Umbilical cord (tissue), 2 donors: Measurements from ENCODE around the gene TUBA1A. TPM values are rescaled to one million over a fixed set of nuclear protein-coding genes. Genes with fewer than 3 reads are reported as not detected.
"Not testable (repeated sequence)": the region's sequence is repeated elsewhere in the genome, so short reads cannot be mapped to it uniquely, and the experiment has no call there.

Experiments
- DNase-seq: peaks from one replicate; pipeline ENCODE4 v3.0.0-alpha.2; 2015; ENCODE audit warnings: low spot score
- total RNA-seq: library from RNA; depleted of rRNA; stranded (reverse); fragments of >200 nt; gene quantifications from one replicate; pipeline ENCODE4 v1.2.3, GENCODE V29; 2014; ENCODE audit warnings: low replicate concordance; ENCODE audit not compliant: insufficient read depth

The TUBA1A gene
- total RNA-seq: 562 TPM

DNA sequence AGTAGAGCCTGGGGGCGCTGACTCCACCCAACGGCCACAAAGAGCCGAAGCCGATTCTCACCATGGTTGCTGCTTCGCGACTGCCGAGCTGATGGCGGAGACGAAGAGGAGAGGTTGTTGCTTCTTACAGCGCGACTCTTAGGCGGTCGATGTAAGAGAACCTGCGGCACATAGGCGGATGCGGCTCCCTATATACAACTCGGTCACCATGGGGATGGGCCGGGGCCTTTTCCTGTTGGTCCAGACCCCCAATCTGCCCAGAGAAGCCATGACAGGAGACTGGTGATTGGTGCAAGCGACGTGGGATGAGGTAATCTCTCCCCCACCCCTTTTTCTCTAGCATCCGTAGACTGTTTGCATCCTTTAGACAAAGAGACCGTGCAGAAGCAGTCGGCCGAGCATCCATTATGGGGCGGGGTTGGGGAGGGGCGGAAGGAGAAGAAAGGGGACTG lies at the start of gene TUBA1A:
TUBA1A (minus strand) TSS at position 165 of the 452 bp plus-strand sequence; CDS start at position 64, 101 bp downstream.
- DNase-seq: peak; percentile 99

GRCh38 chr12:49236423-49236822 lies 47.5 kb upstream of the TUBA1A start:
- no peak for DNase-seq

- peak; percentile 29 for DNase-seq
Measured at GRCh38 chr12:49233842-49234526, 45.1 kb upstream of the TUBA1A start.

DNA sequence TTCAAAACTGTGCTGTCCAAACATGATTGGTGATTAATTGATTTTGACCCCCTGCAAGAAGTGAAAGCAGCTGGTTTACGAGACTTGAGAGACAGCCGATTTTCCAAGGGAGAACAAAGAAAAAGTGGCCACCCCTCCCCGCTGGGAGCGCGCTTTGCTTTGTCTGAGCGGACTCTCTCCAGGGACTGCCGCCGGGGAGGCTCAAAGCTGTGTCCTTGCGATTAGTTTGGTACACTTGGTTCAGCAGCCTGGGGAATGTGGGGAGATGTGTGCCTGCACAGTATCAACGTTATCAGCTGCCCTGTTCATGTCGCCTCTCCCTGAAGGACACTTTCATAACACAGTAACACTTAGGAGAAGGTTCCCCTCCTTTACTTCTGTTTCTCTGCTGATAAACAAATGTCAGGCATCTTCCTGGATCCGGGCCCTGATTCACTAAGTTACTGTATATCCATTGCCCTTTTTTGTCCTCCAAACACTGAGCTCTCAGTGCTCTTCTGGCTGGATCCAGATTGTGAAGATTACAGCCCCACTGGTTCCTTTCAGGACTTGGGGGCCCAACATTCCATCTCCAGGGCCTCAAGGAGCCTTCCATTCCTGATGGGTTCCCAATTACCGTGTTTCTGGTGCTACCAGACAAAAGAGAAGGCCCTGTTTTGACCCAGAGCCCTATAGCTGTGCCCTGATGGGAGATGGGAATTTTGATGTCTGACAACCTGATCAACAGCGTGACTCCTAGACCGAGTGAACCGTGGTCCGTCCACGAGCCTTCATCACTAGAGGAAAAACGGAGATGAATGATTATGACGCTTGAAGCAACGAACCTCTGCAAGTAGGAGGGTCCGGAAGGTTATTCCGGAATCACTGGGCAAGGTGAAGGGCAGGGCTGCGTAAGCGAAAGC lies 44.3 kb upstream of the TUBA1A start:
- peak; percentile 77 for DNase-seq

- peak; percentile 66 for DNase-seq
Measured at GRCh38 chr12:49231878-49232655, 43.2 kb upstream of the TUBA1A start.

GRCh38 chr12:49230805-49231194 lies 41.9 kb upstream of the TUBA1A start:
- DNase-seq: no peak

DNA sequence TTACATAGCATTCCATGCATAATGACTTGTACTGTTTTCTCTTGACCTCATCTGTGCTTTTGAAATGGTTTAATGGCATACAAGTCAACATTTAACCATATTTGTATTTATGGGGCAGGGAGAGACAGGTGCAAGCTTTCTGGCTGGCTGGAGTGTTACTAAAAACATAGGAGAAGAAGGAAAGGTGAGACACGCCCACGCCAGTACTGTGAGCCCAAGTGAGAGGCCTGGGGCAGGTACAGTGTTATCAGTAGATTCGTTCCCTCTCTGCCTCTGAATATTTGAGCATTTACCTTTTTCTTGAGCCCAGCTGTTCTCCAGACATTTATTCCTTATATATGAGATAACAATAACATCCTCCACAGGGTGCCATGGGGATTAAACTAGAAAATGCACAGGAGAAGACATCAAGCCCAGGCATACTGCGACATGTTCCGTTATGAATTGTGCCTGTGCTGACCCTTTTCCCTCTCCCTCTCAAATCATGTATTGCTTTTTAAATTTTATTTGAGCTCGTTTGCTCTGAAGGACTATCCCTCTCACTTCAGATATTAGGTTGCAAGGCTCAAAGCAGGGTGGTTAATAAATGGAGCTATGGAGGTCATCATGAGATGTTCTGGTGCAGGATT lies 41.4 kb upstream of the TUBA1A start:
- no peak for DNase-seq

DNA sequence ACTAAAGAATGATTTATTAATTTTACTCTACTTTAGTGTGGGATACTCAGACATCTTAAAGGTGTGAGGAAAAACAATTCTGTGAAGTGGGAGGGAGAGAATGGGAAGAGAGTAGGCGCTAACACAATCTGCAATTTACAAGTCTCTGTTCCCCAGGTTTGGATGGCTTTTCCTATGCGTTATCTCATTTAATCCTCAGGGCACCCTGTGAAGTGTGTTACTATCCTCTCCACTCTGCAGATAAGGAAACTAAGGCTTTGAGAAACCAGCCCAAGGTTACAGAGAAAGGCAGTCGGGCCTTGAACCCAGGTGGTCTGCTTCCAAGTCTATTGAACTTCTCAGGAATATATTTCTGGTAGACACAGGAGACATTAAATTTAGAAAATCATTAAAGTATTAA lies 39.8 kb upstream of the TUBA1A start:
- no peak for DNase-seq

- no peak for DNase-seq
Measured at GRCh38 chr12:49227713-49228112, 38.8 kb upstream of the TUBA1A start.

DNA sequence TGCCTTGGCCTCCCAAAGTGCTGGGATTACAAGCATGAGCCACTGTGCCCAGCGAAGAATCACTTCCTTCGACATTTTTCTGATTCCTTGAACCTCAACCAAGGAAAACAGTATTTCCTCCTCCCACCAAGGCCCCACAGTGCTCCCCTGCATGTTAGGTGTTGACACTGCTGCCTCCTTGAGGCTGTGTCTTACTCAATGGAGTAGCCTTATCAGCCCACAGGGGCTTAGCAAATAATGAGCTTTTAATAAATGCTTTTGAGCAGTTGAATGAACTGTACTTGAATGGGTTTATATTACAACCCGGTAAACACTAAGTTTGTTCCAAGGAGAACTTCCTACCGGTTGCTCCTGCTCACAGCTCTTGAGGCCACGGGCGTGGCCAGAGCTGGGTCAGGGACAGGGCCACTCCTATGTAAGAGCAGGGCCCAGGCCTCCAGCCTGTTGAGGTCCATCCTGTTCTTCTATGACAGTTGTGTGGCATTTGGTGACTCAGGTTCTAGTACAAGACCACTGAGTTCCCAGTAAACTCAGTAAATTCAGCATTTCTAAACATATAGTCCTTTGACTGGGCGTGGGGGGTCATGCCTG lies 36.8 kb upstream of the TUBA1A start:
- no peak for DNase-seq

DNA sequence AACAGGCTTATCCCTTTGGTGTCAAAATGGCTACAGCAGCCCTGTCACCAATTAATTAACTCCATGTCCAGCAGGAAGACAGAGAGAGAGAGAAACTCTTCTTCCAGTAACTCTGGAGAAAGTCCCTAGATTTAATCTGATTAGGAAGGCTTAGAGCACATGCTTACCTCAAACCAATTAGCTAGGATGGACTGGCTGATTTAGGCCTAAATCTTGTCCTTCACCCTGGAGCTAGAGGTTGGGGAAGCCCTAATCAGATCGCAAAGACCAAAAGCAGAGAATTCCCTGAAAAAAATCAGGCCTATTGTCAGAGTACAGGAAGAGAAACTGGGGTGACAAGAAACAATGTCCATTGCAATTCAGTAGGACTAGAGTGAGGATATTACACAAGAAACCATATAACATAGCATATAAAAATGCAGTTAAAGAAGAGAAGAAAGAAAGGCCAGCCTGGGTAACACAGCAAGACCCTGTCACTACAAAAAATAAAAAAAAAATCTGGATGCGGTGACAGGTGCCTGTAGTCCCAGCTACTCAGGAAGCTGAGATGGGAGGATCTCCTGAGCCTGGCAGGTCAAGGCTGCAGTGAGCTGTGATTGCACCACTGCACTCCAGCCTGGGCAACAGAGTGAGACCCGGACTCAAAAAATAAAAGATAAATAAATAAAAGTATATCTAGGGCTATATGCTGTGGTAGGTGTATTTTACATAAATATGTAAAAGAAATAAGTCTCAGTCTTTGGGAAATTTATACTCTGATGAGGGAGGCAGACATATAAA lies 34.9 kb upstream of the TUBA1A start:
- DNase-seq: no peak

- DNase-seq: no peak
Measured at GRCh38 chr12:49223122-49223521, 34.2 kb upstream of the TUBA1A start.

- DNase-seq: no peak
Measured at GRCh38 chr12:49220972-49221371, 32.1 kb upstream of the TUBA1A start.

DNA sequence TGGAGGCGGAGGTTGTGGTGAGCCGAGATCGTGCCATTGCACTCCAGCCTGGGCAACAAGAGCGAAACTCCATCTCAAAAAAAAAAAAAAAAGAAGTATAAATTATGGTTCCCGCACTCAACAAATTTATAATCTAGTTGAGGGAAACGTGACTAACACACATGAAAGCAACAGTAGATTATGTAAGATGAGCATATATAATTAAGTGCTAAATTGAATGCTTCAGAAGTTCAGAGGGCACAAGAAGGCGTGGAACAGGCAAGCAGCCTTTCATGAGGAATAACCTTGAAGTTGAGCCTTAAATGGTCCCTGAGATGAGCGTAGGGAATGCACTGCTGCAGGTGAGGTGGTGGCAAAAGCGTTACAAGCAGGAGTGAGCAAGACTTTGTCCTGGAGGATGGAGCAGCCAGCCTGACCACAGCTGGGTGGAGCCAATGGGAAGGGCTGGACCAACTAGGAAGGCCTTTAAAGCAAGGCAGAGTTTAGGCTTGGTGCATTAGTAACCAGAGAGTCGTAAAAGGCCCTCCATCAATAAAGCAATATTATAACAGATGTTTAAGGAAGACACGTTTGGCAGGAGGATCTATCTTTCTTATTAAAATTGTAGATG lies 30.6 kb upstream of the TUBA1A start:
- DNase-seq: no peak

DNA sequence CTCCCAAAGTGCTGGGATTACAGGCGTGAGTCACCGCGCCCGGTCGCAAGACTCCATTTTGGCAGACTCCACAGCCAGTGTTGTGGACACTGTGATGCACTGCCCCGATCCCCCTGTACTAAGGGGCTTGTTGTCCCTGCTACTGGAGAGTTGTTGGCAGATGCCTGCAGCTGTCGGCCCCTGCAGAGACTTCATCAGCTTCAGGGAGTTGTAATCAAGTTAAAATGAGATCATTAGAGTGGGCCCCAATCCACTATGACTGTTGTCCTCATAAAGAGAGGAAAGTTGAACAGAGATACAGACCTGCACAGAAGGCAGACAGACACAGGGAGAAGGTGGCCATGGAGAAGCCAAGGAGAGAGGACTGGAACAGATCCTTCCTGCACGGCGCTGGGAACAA lies 23.7 kb upstream of the TUBA1A start:
- DNase-seq: no peak

- not testable (repeated sequence) for DNase-seq
Measured at GRCh38 chr12:49210703-49211102, 21.8 kb upstream of the TUBA1A start.

- DNase-seq: no peak
Measured at GRCh38 chr12:49208676-49209075, 19.8 kb upstream of the TUBA1A start.

- DNase-seq: no peak
Measured at GRCh38 chr12:49208146-49208545, 19.3 kb upstream of the TUBA1A start.

GRCh38 chr12:49206389-49206788 lies 17.5 kb upstream of the TUBA1A start:
- DNase-seq: no peak
